ENCODE measurements around the gene PDE4D. TPM values are rescaled to one million over a fixed set of nuclear protein-coding genes. Genes with fewer than 3 reads are reported as not detected.

The PDE4D gene
- total RNA-seq, 1 experiment from 2014 or later = 2.1 TPM

DNA sequence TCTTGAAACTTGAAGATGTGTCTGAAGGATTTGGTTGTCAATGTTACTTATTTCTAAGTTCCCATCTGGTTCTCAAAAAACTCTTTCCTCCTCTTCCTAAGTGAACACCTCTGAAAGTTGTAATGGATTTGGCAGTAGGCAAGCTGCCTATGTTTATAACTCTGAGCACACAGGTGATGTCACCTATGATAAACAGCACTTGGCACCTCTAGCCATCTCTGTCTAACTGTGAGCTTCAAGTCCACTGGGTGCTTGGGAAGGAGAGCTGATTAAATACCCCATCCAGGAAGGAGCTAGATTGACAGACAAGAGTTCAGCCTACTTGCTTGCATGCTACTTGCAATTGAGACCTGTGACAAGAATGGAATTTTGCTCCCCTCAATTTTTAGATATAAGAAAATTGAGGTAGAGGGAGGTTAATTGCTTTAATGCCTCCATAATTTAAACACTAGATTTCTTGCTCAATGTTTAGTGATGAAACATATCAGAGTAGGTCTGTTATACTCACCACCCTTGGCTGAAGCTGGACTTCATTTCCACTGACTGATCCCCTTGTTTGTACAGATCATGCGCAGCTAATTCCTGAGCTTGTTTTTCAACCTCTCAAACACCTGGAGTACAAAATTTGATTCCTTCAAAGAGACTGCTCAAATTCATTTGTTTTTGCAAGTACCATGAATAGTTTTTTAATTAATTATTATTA, 49.9 kb downstream of the PDE4D start:
- Histone ChIP-seq H3K4me2 (ENCODE audit: insufficient read depth, insufficient read length, low read length) (no peak overlapping the region), H3K9ac (ENCODE audit: extremely low read depth, insufficient read length, low read length) (no peak overlapping the region), H3K23ac (ENCODE audit: insufficient read length, low read depth, low read length) (no peak overlapping the region), H3T11ph (ENCODE audit: low read length) (no peak overlapping the region), H3K4ac (ENCODE audit: low read depth, low read length) (no peak overlapping the region), H4K5ac (ENCODE audit: insufficient read length, low read depth, low read length) (no peak overlapping the region), H3K27ac (ENCODE audit: insufficient read length, low read depth, low read length) (no peak overlapping the region), H2BK120ac (ENCODE audit: low read depth, low read length, poor library complexity, severe bottlenecking) (no peak overlapping the region), H3K27me3 (ENCODE audit: insufficient read depth, low read length) (no peaks in the 10 kb centered on the region), H4K91ac (ENCODE audit: insufficient read length, low read depth, low read length) (no peak overlapping the region), H3K56ac (ENCODE audit: insufficient read length, low read depth, low read length) (no peak overlapping the region), H3K9me3 (ENCODE audit: control insufficient read depth, low read depth, low read length) (no peaks in the 10 kb centered on the region), H3K14ac (ENCODE audit: insufficient read depth, low read length) (no peak overlapping the region), H3K79me1 (ENCODE audit: insufficient read depth, low read depth, low read length, poor library complexity, severe bottlenecking) (no peaks in the 10 kb centered on the region), H2BK20ac (ENCODE audit: low read depth, low read length, poor library complexity, severe bottlenecking) (no peak overlapping the region), H2AK5ac (ENCODE audit: insufficient read length, low read length) (no peak overlapping the region), H4K20me1 (ENCODE audit: control insufficient read depth, insufficient read depth, insufficient read length) (no peaks in the 10 kb centered on the region), H3K18ac (ENCODE audit: insufficient read length, low read depth, low read length) (no peak overlapping the region), H2BK15ac (ENCODE audit: low read depth, low read length) (no peak overlapping the region), H3K4me1 (ENCODE audit: insufficient read depth, low read length) (no peaks in the 10 kb centered on the region), H2AFZ (ENCODE audit: low read length) (no peak overlapping the region), H3K23me2 (ENCODE audit: insufficient read length, low read depth, low read length, poor library complexity, severe bottlenecking) (no peaks in the 10 kb centered on the region), H2BK12ac (ENCODE audit: insufficient read length, low read depth, low read length) (no peak overlapping the region), H3K79me2 (ENCODE audit: insufficient read depth, low read length) (no peaks in the 10 kb centered on the region), H2BK5ac (ENCODE audit: insufficient read length, low read length) (no peak overlapping the region), H4K8ac (replicated peaks; ENCODE audit: insufficient read length, low read depth, low read length) (no peak overlapping the region)
- peaks cover 2% of the 10 kb centered on the region in 2 experiments; a peak in 1 of 4 replicates for H3K4me1 Mint-ChIP-seq
- no CpG with 5 or more reads among the region's 1 CpG for WGBS (ENCODE audit: extremely low coverage, insufficient read length, low lambda C conversion rate)
- TF ChIP-seq CTCF (conservative IDR thresholded peaks at IDR 0.05) = no peak
- H3K27ac Mint-ChIP-seq = no peak overlapping the region
- DNase-seq = no peak
- H3K4me3 Mint-ChIP-seq = no peak overlapping the region
- H3K9me3 Mint-ChIP-seq = no peaks in the 10 kb centered on the region
- H3K36me3 Mint-ChIP-seq (ENCODE audit: insufficient read depth in 1 of 3, low read depth in 3 of 3) = no peaks in the 10 kb centered on the region
- no peaks in the 10 kb centered on the region for H3K27me3 Mint-ChIP-seq (ENCODE audit: low read depth)
